ENCODE measurements around the gene ARX.

DNA sequence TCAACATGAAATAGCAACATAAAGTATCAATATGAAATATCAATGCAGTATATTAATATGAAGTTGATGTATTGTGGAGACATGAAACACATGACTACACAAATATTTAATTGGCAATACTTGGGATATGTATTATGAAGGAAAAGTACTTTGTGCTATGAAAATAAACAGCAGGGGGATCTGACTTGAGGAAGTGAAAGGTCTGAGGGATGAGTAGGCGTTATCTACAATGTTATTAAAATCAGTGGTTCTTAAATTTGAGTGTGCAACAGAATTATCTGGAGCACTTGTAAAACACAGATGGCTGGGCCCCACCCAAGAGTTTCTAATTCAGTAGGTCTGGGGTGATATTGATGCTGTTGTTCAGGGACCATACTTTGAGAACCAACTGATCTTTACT is 27.4 kb upstream of the ARX start:
- TF ChIP-seq BACH1 (IDR thresholded peaks at IDR 0.05; ENCODE audit: low read length) (no peak), POLR2A (IDR thresholded peaks at IDR 0.05; ENCODE audit: control extremely low read depth in 1 of 2, low read depth in 2 of 2, low read length in 2 of 2) (no peak), SP1 (IDR thresholded peaks at IDR 0.05; ENCODE audit: low read depth, low read length) (no peak), EZH2 (IDR thresholded peaks at IDR 0.05; ENCODE audit: low read depth, low read length, severe bottlenecking) (no peak), MAFK (IDR thresholded peaks at IDR 0.05; ENCODE audit: low read depth, low read length) (no peak), SIRT6 (IDR thresholded peaks at IDR 0.05; ENCODE audit: low read length) (no peak), SUZ12 (IDR thresholded peaks at IDR 0.05; ENCODE audit: low read length) (no peak), JUN (IDR thresholded peaks at IDR 0.05; ENCODE audit: low read depth, low read length) (no peak), POLR2AphosphoS5 (IDR thresholded peaks at IDR 0.05; ENCODE audit: low read depth, low read length) (no peak), NRF1 (IDR thresholded peaks at IDR 0.05; ENCODE audit: low read depth, low read length) (no peak)
- TF ChIP-seq, protein P1, sequence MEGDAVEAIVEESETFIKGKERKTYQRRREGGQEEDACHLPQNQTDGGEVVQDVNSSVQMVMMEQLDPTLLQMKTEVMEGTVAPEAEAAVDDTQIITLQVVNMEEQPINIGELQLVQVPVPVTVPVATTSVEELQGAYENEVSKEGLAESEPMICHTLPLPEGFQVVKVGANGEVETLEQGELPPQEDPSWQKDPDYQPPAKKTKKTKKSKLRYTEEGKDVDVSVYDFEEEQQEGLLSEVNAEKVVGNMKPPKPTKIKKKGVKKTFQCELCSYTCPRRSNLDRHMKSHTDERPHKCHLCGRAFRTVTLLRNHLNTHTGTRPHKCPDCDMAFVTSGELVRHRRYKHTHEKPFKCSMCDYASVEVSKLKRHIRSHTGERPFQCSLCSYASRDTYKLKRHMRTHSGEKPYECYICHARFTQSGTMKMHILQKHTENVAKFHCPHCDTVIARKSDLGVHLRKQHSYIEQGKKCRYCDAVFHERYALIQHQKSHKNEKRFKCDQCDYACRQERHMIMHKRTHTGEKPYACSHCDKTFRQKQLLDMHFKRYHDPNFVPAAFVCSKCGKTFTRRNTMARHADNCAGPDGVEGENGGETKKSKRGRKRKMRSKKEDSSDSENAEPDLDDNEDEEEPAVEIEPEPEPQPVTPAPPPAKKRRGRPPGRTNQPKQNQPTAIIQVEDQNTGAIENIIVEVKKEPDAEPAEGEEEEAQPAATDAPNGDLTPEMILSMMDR (IDR thresholded peaks at IDR 0.05; ENCODE audit: control extremely low read depth in 1 of 3, insufficient read depth in 1 of 3, low read depth in 1 of 3, low read length in 3 of 3), result no peak
- TF ChIP-seq, protein P2, sequence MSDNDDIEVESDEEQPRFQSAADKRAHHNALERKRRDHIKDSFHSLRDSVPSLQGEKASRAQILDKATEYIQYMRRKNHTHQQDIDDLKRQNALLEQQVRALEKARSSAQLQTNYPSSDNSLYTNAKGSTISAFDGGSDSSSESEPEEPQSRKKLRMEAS (IDR thresholded peaks at IDR 0.05), result no peak
- TF ChIP-seq, protein P3, sequence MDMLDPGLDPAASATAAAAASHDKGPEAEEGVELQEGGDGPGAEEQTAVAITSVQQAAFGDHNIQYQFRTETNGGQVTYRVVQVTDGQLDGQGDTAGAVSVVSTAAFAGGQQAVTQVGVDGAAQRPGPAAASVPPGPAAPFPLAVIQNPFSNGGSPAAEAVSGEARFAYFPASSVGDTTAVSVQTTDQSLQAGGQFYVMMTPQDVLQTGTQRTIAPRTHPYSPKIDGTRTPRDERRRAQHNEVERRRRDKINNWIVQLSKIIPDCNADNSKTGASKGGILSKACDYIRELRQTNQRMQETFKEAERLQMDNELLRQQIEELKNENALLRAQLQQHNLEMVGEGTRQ (IDR thresholded peaks at IDR 0.05; ENCODE audit: low read length), result no peak
